Measurements from ENCODE around the gene DAB2IP. TPM values are rescaled to one million over a fixed set of nuclear protein-coding genes. Genes with fewer than 3 reads are reported as not detected.

The DAB2IP gene
- total RNA-seq, 1 donor from 2014 or later, result 67.8 TPM

DNA sequence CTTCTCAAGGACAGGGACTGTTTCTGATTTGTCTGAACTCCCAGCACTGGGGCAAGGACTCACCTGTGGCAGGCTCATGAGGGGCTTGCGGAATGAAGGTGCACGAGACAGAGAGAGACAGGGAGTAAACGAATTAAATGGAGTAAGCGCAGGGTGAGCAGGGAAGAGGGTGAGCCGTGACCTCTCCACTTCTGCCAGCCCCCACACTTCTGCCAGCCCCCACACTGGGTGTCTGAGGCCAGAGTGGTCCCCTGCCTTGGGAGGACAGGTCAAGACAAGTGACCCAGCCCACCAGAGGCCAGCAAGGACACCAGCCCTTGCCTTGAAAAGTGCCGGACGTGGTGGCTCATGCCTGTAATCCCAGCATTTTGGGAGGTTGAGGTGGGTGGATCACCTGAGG is 37.2 kb downstream of the DAB2IP start:
- H3K27ac Mint-ChIP-seq, result no peak overlapping the region
- TF ChIP-seq, protein P1, sequence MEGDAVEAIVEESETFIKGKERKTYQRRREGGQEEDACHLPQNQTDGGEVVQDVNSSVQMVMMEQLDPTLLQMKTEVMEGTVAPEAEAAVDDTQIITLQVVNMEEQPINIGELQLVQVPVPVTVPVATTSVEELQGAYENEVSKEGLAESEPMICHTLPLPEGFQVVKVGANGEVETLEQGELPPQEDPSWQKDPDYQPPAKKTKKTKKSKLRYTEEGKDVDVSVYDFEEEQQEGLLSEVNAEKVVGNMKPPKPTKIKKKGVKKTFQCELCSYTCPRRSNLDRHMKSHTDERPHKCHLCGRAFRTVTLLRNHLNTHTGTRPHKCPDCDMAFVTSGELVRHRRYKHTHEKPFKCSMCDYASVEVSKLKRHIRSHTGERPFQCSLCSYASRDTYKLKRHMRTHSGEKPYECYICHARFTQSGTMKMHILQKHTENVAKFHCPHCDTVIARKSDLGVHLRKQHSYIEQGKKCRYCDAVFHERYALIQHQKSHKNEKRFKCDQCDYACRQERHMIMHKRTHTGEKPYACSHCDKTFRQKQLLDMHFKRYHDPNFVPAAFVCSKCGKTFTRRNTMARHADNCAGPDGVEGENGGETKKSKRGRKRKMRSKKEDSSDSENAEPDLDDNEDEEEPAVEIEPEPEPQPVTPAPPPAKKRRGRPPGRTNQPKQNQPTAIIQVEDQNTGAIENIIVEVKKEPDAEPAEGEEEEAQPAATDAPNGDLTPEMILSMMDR (IDR thresholded peaks at IDR 0.05; ENCODE audit: unreplicated experiment), result no peak

DNA sequence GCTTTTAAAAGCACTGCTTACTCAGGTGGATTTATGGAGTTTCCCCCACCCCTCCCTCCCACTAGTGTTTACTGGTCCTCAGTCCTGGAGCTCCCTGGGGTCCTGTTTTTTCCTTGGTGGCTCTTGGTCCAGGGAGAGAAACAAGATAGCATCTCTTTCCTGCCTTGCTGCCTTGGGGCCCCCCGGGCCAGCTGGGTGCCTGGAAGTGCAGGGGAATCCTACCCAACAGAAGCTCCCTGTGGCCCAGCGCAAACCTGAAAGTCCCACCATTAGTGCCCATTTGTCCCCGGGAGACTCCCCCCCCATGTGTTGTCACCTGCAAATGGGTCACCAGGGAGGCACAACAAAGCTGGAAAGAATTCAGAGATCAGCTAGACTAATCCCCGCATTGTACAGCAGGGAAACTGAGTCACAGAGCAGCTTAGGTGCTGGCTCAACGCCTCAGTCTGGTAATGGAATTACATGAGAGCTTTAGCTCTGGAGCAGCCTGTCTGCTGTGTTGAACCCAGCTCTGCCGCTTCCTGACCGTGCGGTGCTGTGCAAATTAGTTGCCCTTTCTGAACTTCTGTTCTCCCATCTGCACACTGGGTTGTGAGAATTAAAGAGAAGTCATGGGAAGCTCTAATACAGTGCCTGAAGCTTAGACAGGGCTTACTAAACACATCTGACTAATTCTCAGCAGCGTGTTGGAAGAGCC is 38.2 kb downstream of the DAB2IP start:
- Mint-ChIP-seq H3K4me1 (ENCODE audit: low read depth) (peaks cover 16% of the 10 kb centered on the region), H3K9me3 (ENCODE audit: low read depth) (no peaks in the 10 kb centered on the region), H3K36me3 (ENCODE audit: insufficient read depth) (no peaks in the 10 kb centered on the region), H3K27ac (no peak overlapping the region), H3K4me3 (ENCODE audit: low read depth) (no peak overlapping the region), H3K27me3 (no peaks in the 10 kb centered on the region)
- TF ChIP-seq, protein P1 (IDR thresholded peaks at IDR 0.05; ENCODE audit: unreplicated experiment), result no peak
- DNase-seq (ENCODE audit: low spot score, unreplicated experiment), result no peak

More for the DNA sequence above, 37.2 kb downstream of the DAB2IP start:
- Mint-ChIP-seq H3K4me3 (ENCODE audit: low read depth) (no peak overlapping the region), H3K36me3 (ENCODE audit: insufficient read depth) (no peaks in the 10 kb centered on the region), H3K27me3 (no peaks in the 10 kb centered on the region), H3K4me1 (ENCODE audit: low read depth) (peaks cover 16% of the 10 kb centered on the region), H3K9me3 (ENCODE audit: low read depth) (no peaks in the 10 kb centered on the region)
- DNase-seq (ENCODE audit: low spot score, unreplicated experiment), result no peak

DNA sequence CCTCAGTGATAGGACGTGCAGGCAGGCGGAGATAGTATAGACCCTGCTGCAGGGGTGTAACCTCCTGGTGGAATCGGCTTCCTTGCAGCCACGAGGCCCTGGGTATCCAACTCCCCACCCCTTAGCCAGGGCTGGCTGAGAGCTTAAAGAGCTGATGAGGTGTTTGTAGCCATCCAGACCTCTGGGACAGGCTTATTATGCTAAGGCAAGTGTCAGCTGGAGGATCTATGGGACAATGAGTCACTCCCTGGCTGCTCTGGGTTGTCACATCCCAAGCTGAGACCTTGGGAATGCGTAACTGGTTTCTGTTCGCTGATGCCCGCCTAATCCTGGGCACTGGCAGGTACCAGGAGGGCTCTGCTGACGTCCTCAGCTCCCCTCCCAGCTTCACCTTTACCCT is 38.9 kb downstream of the DAB2IP start:
- no peaks in the 10 kb centered on the region for H3K36me3 Mint-ChIP-seq (ENCODE audit: insufficient read depth)
- H3K4me1 Mint-ChIP-seq (ENCODE audit: low read depth), result peaks cover 16% of the 10 kb centered on the region
- no peak for DNase-seq (ENCODE audit: low spot score, unreplicated experiment)
- H3K4me3 Mint-ChIP-seq (ENCODE audit: low read depth), result no peak overlapping the region
- H3K27me3 Mint-ChIP-seq, result no peaks in the 10 kb centered on the region
- no peaks in the 10 kb centered on the region for H3K9me3 Mint-ChIP-seq (ENCODE audit: low read depth)
- no peak overlapping the region for H3K27ac Mint-ChIP-seq
- TF ChIP-seq, protein P1 (IDR thresholded peaks at IDR 0.05; ENCODE audit: unreplicated experiment), result no peak

DNA sequence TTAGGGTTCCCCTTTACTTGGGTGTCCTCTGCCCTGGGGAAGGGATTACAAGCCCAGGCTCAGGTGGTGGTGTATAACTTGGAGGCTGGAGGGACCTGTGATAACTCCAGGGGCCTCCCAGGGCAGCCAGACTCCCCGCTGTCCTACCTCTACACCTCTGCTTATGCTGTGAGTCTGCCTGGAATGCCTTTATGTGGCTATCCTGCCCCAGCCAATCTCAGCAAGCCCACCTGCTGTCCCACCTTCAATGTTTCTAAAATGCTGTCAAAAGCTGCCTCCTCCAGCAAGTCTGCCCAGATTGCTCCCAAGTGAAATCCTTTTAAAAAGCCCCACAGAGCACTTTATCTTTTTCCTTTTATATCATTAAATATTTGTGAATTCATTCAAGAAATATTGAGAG is 39.3 kb downstream of the DAB2IP start:
- Mint-ChIP-seq H3K27ac (no peak overlapping the region), H3K9me3 (ENCODE audit: low read depth) (no peaks in the 10 kb centered on the region), H3K36me3 (ENCODE audit: insufficient read depth) (no peaks in the 10 kb centered on the region), H3K4me3 (ENCODE audit: low read depth) (no peak overlapping the region), H3K27me3 (no peaks in the 10 kb centered on the region), H3K4me1 (ENCODE audit: low read depth) (peaks cover 16% of the 10 kb centered on the region)
- TF ChIP-seq, protein P1 (IDR thresholded peaks at IDR 0.05; ENCODE audit: unreplicated experiment), result no peak
- no peak for DNase-seq (ENCODE audit: low spot score, unreplicated experiment)

DNA sequence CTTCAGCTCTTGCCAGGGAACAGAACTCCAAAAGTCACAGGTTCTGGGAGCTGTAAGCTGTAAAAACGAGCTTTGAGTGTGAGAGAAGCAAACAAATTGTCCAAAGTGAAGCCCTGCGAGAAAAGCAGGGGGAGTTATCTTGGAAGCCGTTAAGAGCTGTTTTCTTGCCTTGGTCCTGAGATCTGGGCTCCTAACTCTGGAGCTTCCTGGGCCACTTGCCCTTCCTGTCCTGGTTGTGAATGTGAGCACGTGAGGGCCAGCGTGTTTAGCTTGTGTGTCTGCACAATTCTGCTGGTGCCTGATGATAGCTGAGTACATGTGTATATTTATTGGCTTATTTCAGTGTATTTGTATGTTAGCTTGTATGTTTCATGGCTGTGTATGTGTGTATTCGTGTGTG is 40.5 kb downstream of the DAB2IP start:
- Mint-ChIP-seq H3K36me3 (ENCODE audit: insufficient read depth) (no peaks in the 10 kb centered on the region), H3K27me3 (no peaks in the 10 kb centered on the region), H3K4me1 (ENCODE audit: low read depth) (peaks cover 14% of the 10 kb centered on the region), H3K9me3 (ENCODE audit: low read depth) (no peaks in the 10 kb centered on the region), H3K4me3 (ENCODE audit: low read depth) (no peak overlapping the region), H3K27ac (no peak overlapping the region)
- TF ChIP-seq, protein P1 (IDR thresholded peaks at IDR 0.05; ENCODE audit: unreplicated experiment), result no peak
- DNase-seq (ENCODE audit: low spot score, unreplicated experiment), result no peak
